Effector memory CD4-positive, alpha-beta T cell (primary cell): ENCODE measurements around the gene BCAS4.

Source experiments
- DNase-seq, 3 donors: peaks; one replicate each; pipeline ENCODE4 v3.0.0-alpha.2; 2020
- H3K27ac ChIP-seq: 2 replicates; pipeline ENCODE4 v1.7.0; 2013; ENCODE audit warnings: mild to moderate bottlenecking, low read length, moderate library complexity; ENCODE audit not compliant: insufficient read depth, poor library complexity, severe bottlenecking
- H3K27me3 ChIP-seq: replicated peaks from 2 replicates; pipeline ENCODE4 v1.7.0; 2013; ENCODE audit warnings: mild to moderate bottlenecking, low read length; ENCODE audit not compliant: insufficient read depth, control insufficient read depth, poor library complexity, severe bottlenecking
- H3K36me3 ChIP-seq: 2 replicates; pipeline ENCODE4 v1.7.0; 2013; ENCODE audit warnings: mild to moderate bottlenecking, low read length, moderate library complexity; ENCODE audit not compliant: control insufficient read depth, insufficient read depth
- H3K4me1 ChIP-seq: 2 replicates; pipeline ENCODE4 v1.7.0; 2013; ENCODE audit warnings: low read length, mild to moderate bottlenecking; ENCODE audit not compliant: control insufficient read depth, insufficient read depth, poor library complexity, severe bottlenecking
- H3K4me3 ChIP-seq: 2 replicates; pipeline ENCODE4 v1.7.0; 2013; ENCODE audit warnings: low read length, low read depth, mild to moderate bottlenecking; ENCODE audit not compliant: insufficient read depth, poor library complexity, severe bottlenecking
- H3K9me3 ChIP-seq: 2 replicates; pipeline ENCODE4 v1.7.0; 2013; ENCODE audit warnings: mild to moderate bottlenecking, low read length, moderate library complexity; ENCODE audit not compliant: control insufficient read depth

Gene BCAS4

DNA sequence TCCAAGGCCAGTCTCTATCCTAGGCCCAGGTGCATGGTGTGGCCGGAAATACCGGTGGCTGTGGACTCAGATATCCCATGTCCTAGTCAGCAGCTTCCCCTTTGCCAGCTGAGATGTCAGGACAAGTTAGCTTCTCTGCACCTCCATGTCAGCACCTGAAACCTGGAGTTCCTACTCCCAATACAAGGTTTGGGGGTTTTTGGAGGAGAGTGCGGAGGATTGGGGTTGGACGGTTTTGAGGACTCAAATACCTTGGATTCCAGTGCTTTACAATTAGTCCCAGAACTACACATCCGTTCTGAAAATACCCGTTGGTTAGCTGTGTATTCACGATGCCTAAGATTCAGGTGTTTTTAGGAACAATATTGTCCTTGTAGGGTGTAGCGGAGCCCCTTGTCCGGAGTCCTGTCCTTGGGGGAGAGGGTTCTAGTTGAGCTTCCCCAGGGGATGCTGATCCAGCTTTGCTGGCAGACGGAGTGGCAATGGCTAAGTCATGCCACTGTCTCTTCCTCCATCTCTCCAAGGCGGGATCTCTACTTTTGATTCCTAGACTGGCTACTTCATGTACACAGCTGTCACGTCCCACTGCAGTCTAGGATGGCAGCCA, 91.4 kb downstream of the BCAS4 start:
- Histone ChIP-seq H3K4me3 (no peak overlapping the region), H3K9me3 (no peaks in the 10 kb centered on the region)

DNA sequence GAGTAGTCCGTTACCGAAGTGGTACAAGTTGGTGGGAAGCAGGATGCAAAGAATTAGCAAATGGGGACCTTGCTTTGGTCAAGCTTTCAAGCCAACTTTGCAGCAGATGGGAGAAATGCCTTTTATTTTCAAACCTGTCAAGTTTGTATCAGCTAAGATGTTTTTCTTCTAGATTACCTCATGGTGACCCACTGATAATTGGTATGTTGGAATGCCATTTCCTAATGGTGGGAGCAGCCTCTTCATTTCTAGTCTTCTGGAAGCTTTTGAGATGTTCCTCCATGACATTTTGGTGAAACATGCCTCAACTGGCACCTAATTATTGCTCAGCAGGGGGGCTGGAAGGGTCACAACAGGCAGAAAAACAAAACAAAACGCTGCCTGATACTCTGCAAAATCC, 92.7 kb downstream of the BCAS4 start:
- no peak for DNase-seq
- Histone ChIP-seq H3K4me3 (no peak overlapping the region), H3K27me3 (no peaks in the 10 kb centered on the region), H3K4me1 (no peaks in the 10 kb centered on the region), H3K9me3 (no peaks in the 10 kb centered on the region), H3K36me3 (peaks cover 30% of the 10 kb centered on the region), H3K27ac (no peak overlapping the region)

More for the DNA sequence above, 91.4 kb downstream of the BCAS4 start:
- Histone ChIP-seq H3K27ac (no peak overlapping the region), H3K4me1 (no peaks in the 10 kb centered on the region), H3K27me3 (no peaks in the 10 kb centered on the region), H3K36me3 (peaks cover 20% of the 10 kb centered on the region)
- DNase-seq, result no peak

- Histone ChIP-seq H3K4me3 (no peak overlapping the region), H3K9me3 (no peaks in the 10 kb centered on the region), H3K36me3 (peaks cover 47% of the 10 kb centered on the region), H3K4me1 (no peaks in the 10 kb centered on the region), H3K27ac (no peak overlapping the region), H3K27me3 (no peaks in the 10 kb centered on the region)
- DNase-seq, result no peak
These were observed 96.3 kb downstream of the BCAS4 start for GRCh38 chr20:50891138-50891537.

DNA sequence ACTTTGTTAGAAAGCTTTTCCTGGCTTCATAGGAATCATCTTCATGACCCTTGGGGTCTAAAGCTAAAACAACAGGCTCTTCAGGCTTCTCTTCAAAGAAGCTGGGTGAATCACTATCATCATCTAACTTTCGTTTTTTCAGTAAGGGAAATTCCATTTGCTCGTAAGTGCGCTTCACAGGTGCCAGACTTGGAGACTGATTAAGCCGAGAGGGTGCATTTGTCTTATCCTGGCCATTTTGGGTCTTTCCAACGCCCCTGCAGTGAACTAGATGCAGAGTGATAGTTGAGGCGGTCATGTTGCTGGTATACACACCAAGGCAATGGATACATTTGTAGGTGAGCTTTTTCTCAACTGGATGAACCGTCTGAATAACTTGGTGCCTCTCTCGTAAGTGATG, 97.5 kb downstream of the BCAS4 start:
- DNase-seq, result no peak
- Histone ChIP-seq H3K9me3 (no peaks in the 10 kb centered on the region), H3K27me3 (no peaks in the 10 kb centered on the region), H3K36me3 (peaks cover 49% of the 10 kb centered on the region), H3K4me3 (no peak overlapping the region), H3K4me1 (no peaks in the 10 kb centered on the region), H3K27ac (no peak overlapping the region)

GRCh38 chr20:50893620-50894019, 98.8 kb downstream of the BCAS4 start:
- H3K27ac ChIP-seq, result no peak overlapping the region
- no peak overlapping the region for H3K4me3 ChIP-seq
- peaks cover 56% of the 10 kb centered on the region for H3K36me3 ChIP-seq
- no peaks in the 10 kb centered on the region for H3K4me1 ChIP-seq
- H3K27me3 ChIP-seq, result no peaks in the 10 kb centered on the region
- no peak for DNase-seq
- no peaks in the 10 kb centered on the region for H3K9me3 ChIP-seq

DNA sequence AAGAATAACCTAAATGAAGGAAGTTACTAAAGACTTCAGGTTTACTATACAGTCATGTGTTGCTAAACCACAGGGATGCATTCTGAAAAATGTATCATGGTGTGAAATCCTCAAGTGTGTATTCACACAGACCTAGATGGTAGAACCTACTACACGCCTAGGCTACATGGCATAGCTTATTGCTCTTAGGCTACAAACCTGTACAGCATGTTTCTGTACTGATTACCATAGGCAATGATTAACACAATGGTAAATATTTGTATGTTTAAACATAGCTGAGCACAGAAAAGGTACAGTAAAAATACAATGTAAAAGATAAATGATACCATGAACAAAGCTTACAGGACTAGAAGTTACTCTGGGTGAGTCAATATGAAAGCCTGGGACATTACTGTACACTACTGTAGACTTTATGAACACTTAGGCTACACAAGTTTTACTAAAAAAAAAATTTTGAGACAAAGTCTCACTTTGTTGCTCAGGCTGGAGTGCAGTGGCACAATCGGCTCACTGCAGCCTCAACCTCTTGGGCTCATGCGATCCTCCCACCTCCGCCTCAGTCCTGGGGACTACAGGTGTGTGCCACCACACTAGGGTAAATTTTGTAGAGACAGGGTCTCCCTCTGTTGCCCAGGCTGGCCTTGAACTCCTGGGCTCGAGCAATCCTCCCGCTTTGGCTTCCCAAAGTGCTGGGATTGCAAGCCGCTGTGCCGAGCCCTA, 100.4 kb downstream of the BCAS4 start:
- H3K9me3 ChIP-seq, result no peaks in the 10 kb centered on the region
- H3K27ac ChIP-seq, result no peak overlapping the region
- no peaks in the 10 kb centered on the region for H3K4me1 ChIP-seq
- no peak for DNase-seq
- H3K36me3 ChIP-seq, result peaks cover 53% of the 10 kb centered on the region
- no peak overlapping the region for H3K4me3 ChIP-seq
- H3K27me3 ChIP-seq, result no peaks in the 10 kb centered on the region

DNA sequence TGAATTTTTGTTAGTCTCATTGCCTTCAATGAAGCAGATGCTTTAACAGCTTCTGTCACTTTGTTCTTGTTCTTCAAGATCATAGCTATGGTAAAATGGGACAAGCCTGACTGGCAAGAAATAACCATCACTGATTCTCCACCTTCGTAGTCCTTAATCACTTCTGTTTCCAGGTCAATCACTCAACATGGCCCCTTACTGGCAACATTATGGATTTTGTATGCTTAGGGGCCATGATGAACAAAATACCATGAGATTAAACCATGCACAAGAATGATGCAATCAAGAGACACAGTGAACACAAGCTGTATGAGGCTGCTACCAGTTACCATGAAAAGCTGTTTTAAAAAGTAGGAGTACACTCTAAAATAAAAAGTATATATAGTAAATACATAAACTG, 103.6 kb downstream of the BCAS4 start:
- Histone ChIP-seq H3K9me3 (no peaks in the 10 kb centered on the region), H3K4me3 (no peak overlapping the region), H3K36me3 (peaks cover 41% of the 10 kb centered on the region), H3K27me3 (no peaks in the 10 kb centered on the region), H3K27ac (no peak overlapping the region), H3K4me1 (no peaks in the 10 kb centered on the region)
- no peak for DNase-seq

DNA sequence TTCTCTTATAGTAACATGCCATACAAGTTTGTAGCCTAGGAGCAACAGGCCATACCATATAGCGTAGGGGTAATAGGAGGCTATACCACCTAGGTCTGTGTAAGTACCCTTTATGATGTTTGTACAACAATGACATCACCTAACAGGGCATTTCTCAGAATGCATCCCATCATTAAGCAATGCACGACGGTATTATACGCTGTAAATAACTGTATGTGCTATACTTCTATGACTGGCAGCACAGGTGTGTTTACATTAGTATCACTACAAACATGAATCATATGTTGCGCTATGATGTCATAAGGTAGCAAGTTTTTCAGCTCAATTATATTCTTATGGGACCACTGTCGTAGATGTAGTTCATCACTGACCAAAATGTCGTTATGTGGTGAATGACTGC, 105.4 kb downstream of the BCAS4 start:
- no peak overlapping the region for H3K4me3 ChIP-seq
- peaks cover 33% of the 10 kb centered on the region for H3K36me3 ChIP-seq

DNA sequence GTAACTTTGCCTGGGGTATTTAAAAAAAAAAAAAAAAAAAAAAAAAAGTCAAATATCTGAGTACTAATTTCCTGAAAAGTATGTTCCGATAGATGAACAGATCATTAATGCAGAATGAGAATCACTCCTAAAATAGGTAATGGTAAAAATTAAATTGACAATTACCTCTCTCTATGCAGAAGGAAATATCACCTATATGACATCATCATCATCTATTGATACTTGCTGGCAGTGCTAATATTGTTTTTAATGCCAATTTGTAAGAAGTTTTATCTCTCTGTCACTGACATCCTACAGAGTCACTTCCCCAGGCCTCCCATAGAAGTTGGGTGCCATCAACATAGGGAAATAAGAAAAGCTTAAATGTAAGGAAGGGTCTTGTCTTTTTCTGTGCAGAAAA, 106.4 kb downstream of the BCAS4 start:
- H3K4me3 ChIP-seq, result no peak overlapping the region
- no peaks in the 10 kb centered on the region for H3K9me3 ChIP-seq
- H3K27ac ChIP-seq, result no peak overlapping the region
- DNase-seq, result no peak
- peaks cover 33% of the 10 kb centered on the region for H3K36me3 ChIP-seq
- no peaks in the 10 kb centered on the region for H3K4me1 ChIP-seq
- H3K27me3 ChIP-seq, result no peaks in the 10 kb centered on the region

More for the DNA sequence above, 105.4 kb downstream of the BCAS4 start:
- no peak for DNase-seq
- Histone ChIP-seq H3K4me1 (no peaks in the 10 kb centered on the region), H3K27me3 (no peaks in the 10 kb centered on the region), H3K9me3 (no peaks in the 10 kb centered on the region), H3K27ac (no peak overlapping the region)

DNA sequence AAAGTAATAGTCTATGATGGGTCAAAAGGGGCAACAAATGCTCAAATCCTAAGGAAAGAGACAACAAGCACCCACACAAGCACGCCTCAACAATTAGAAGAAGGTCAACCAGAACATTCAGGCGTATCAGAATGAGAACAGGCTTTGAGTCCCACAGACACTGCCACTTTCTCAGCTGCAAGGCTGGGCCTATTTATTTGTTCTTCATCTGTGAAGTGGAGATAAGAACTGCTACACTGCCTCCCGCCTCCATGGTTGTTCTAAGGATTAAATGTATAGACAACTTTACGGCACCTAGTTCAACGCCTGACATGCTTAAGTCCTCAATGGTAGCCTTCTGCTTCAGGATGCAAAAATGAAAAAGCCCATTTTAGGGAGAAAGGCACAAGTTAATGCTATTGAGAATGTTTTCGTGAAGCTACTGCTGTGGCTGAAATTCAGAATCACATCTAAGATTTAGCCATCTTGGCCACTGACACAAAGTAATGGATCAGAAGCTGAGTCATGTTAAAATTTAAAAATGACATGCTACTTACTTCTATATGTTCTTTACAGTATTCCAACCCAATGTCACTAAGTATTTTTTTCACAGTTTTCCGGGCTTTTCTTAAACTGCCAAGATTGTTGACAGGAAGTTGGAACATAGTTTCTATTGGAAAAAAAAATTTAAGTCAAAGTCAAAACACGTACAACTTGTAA, 108.6 kb downstream of the BCAS4 start:
- H3K27me3 ChIP-seq, result no peaks in the 10 kb centered on the region
- no peak overlapping the region for H3K27ac ChIP-seq
- no peak for DNase-seq
- no peaks in the 10 kb centered on the region for H3K4me1 ChIP-seq
- H3K36me3 ChIP-seq, result peaks cover 20% of the 10 kb centered on the region
- H3K9me3 ChIP-seq, result no peaks in the 10 kb centered on the region
- no peak overlapping the region for H3K4me3 ChIP-seq
